WTC11 (cell line): ENCODE results near the gene KRT37. TPM values are rescaled to one million over a fixed set of nuclear protein-coding genes. Genes with fewer than 3 reads are reported as not detected.

Source experiments
- ATAC-seq: fragments of 200-7000 bp; cut with Tn5 transposase; 2 replicates; pipeline ENCODE4 v1.10.0; 2021; ENCODE audit warnings: mild to moderate bottlenecking, moderate library complexity
- CTCF ChIA-PET: fragments of 300-600 bp; sonication (Branson Sonifier 250); formaldehyde crosslinking; loops from one replicate; lab custom pipeline; 2021; ENCODE audit warnings: antibody characterized with exemption; lab: Charles Lee
- POLR2A ChIA-PET: fragments of 350-600 bp; sonication (Branson Sonifier 250); formaldehyde crosslinking; loops from one replicate; lab custom pipeline; 2021; ENCODE audit warnings: antibody characterized with exemption; lab: Charles Lee
- DNase-seq: peaks from one replicate; pipeline ENCODE4 v3.0.0; 2021; ENCODE audit warnings: low spot score
- H3K27ac Mint-ChIP-seq: 2 replicates; pipeline ENCODE4 v1.8.0; 2021; ENCODE audit warnings: mixed read lengths
- H3K27me3 Mint-ChIP-seq: 2 replicates; pipeline ENCODE4 v1.8.0; 2021; ENCODE audit warnings: low read depth, mild to moderate bottlenecking, moderate library complexity, mixed read lengths
- H3K36me3 Mint-ChIP-seq: 2 replicates; pipeline ENCODE4 v1.8.0; 2021; ENCODE audit warnings: mixed read lengths
- H3K4me1 Mint-ChIP-seq: 2 replicates; pipeline ENCODE4 v1.8.0; 2022; ENCODE audit warnings: mixed read lengths
- H3K4me3 Mint-ChIP-seq: 2 replicates; pipeline ENCODE4 v1.8.0; 2021; ENCODE audit warnings: mild to moderate bottlenecking, moderate library complexity, mixed read lengths
- H3K9me3 Mint-ChIP-seq: 2 replicates; pipeline ENCODE4 v1.8.0; 2021; ENCODE audit warnings: mixed read lengths
- ELF4 ChIP-seq: sonication (generic); formaldehyde crosslinking; IDR thresholded peaks from 2 replicates; pipeline ENCODE4 v1.8.1; 2022; ENCODE audit warnings: low read depth, mild to moderate bottlenecking, moderate library complexity, missing genetic modification reagents
- ETV6 ChIP-seq: sonication (generic); formaldehyde crosslinking; IDR thresholded peaks from 2 replicates; pipeline ENCODE4 v1.8.1; 2022; ENCODE audit warnings: mild to moderate bottlenecking, missing genetic modification reagents
- GABPB1 ChIP-seq: sonication (generic); formaldehyde crosslinking; IDR thresholded peaks from 2 replicates; pipeline ENCODE4 v1.8.1; 2023; ENCODE audit warnings: mild to moderate bottlenecking, missing genetic modification reagents
- GTF2I ChIP-seq: fragments of 250-450 bp; sonication (Bioruptor Pico); conservative IDR thresholded peaks from 2 replicates; pipeline ENCODE4 v1.4.0; 2021; ENCODE audit warnings: mild to moderate bottlenecking
- JAZF1 ChIP-seq: fragments of 250-450 bp; sonication (Bioruptor Pico); IDR thresholded peaks from 2 replicates; pipeline ENCODE4 v1.9.0; 2021; ENCODE audit warnings: moderate library complexity, mild to moderate bottlenecking, inconsistent platforms
- JUN ChIP-seq: sonication (generic); formaldehyde crosslinking; IDR thresholded peaks from 2 replicates; pipeline ENCODE4 v1.8.0; 2023; ENCODE audit warnings: mild to moderate bottlenecking, missing genetic modification reagents
- NFE2L1 ChIP-seq: sonication (generic); formaldehyde crosslinking; IDR thresholded peaks from 2 replicates; pipeline ENCODE4 v1.8.1; 2023; ENCODE audit warnings: missing genetic modification reagents
- NFYB ChIP-seq: sonication (generic); formaldehyde crosslinking; conservative IDR thresholded peaks from 2 replicates; pipeline ENCODE4 v1.8.0; 2022; ENCODE audit warnings: low read depth, missing genetic modification reagents
- NR3C1 ChIP-seq: sonication (generic); formaldehyde crosslinking; conservative IDR thresholded peaks from 2 replicates; pipeline ENCODE4 v1.8.1; 2023; ENCODE audit warnings: low read depth, mild to moderate bottlenecking, missing genetic modification reagents
- TEAD1 ChIP-seq: sonication (generic); formaldehyde crosslinking; IDR thresholded peaks from 2 replicates; pipeline ENCODE4 v1.8.0; 2022; ENCODE audit warnings: mild to moderate bottlenecking, missing genetic modification reagents
- TEAD4 ChIP-seq: sonication (generic); formaldehyde crosslinking; IDR thresholded peaks from 2 replicates; pipeline ENCODE4 v1.8.0; 2022; ENCODE audit warnings: mild to moderate bottlenecking, missing genetic modification reagents
- ZBTB21 ChIP-seq: sonication (generic); formaldehyde crosslinking; IDR thresholded peaks from 2 replicates; pipeline ENCODE4 v1.8.1; 2023; ENCODE audit warnings: mild to moderate bottlenecking, missing genetic modification reagents, borderline replicate concordance
- ZNF232 ChIP-seq: sonication (generic); formaldehyde crosslinking; IDR thresholded peaks from 2 replicates; pipeline ENCODE4 v1.8.0; 2022; ENCODE audit warnings: mild to moderate bottlenecking, missing genetic modification reagents
- ZNF416 ChIP-seq: fragments of 250-450 bp; sonication (Bioruptor Pico); IDR thresholded peaks from 2 replicates; pipeline ENCODE4 v1.9.0; 2021; ENCODE audit warnings: mild to moderate bottlenecking, inconsistent platforms
- total RNA-seq: library from RNA; stranded (reverse); gene quantifications from 3 replicates; pipeline ENCODE4 v1.2.3, GENCODE V29; 2021
- TF ChIP-seq, protein P1 (sequence below): fragments of 250-450 bp; sonication (Bioruptor Pico); conservative IDR thresholded peaks from 2 replicates; pipeline ENCODE4 v1.9.0; 2021; ENCODE audit warnings: mild to moderate bottlenecking
- TF ChIP-seq, protein P2 (sequence below): sonication (generic); formaldehyde crosslinking; IDR thresholded peaks from 2 replicates; pipeline ENCODE4 v1.8.1; 2022; ENCODE audit warnings: low read depth, mild to moderate bottlenecking, moderate library complexity, missing genetic modification reagents, borderline replicate concordance
- TF ChIP-seq, protein P3 (sequence below): sonication (generic); formaldehyde crosslinking; IDR thresholded peaks from 2 replicates; pipeline ENCODE4 v1.8.1; 2023; ENCODE audit warnings: mild to moderate bottlenecking, missing genetic modification reagents, moderate library complexity
- TF ChIP-seq, protein P4 (sequence below): sonication (generic); formaldehyde crosslinking; conservative IDR thresholded peaks from 2 replicates; pipeline ENCODE4 v1.8.1; 2023; ENCODE audit warnings: mild to moderate bottlenecking, low read depth, missing genetic modification reagents, moderate library complexity
- TF ChIP-seq, protein P5 (sequence below): sonication (generic); formaldehyde crosslinking; IDR thresholded peaks from 2 replicates; pipeline ENCODE4 v1.8.1; 2023; ENCODE audit warnings: mild to moderate bottlenecking, missing genetic modification reagents

The KRT37 gene
- total RNA-seq, 1 experiment from 2014 or later: not detected

DNA sequence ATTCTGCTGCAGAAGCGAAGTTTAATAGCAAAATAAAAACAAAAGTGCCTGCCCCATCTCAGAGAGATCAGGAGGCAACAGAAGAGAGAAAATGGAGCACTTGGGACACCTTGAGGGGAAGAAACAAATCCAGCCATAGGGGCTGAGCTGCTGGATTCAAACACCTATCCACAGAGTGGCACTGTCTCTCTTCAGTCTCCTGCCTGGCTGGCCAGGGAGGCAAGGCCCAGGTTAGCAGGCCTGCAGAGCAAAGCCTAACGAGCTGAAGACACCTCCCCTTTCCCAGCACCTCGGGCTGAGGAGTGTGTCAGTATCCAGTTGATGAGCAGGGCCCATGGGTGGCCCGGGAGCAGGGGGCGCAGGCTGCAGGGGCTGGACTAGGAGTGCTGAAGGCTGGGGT lies 18.2 kb downstream of the KRT37 start (continued):
- TF ChIP-seq, protein P1, sequence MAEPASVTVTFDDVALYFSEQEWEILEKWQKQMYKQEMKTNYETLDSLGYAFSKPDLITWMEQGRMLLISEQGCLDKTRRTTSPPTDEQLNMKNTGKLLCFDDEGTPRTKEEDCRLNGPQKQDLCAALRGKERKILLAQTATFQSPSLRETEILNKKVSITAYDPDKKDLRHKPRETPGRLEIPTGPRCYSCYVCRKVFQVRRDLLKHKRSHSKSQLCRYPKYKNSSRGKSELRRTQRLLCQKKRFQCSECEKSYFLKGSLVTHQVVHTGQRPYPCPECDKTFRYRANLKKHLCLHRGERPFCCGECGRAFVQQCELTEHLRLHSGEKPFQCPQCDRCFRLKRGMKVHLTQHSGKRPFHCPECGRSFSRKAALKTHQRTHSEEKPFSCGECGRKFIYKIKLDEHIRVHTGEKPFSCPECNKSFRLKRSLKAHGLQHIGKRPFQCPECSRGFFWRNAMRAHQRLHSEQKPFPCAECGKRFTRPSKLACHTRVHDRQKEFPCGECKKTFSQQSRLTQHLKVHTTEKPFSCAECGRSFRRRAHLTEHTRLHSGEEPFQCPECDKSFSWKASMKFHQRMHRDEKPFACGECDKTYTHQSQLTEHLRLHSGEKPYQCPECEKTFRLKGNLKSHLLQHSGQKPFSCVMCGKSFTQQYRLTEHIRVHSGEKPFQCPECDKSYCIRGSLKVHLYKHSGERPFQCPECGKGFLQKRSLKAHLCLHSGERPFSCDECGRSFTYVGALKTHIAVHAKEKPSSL (CRISPR knock-in tag): no peak
- TF ChIP-seq ZNF416 (CRISPR knock-in tag) (no peak), NR3C1 (CRISPR knock-in tag) (no peak), ETV6 (CRISPR knock-in tag) (no peak), TEAD1 (no peak), GABPB1 (CRISPR knock-in tag) (no peak), ZNF232 (CRISPR knock-in tag) (no peak), TEAD4 (CRISPR knock-in tag) (no peak)
- TF ChIP-seq, protein P2, sequence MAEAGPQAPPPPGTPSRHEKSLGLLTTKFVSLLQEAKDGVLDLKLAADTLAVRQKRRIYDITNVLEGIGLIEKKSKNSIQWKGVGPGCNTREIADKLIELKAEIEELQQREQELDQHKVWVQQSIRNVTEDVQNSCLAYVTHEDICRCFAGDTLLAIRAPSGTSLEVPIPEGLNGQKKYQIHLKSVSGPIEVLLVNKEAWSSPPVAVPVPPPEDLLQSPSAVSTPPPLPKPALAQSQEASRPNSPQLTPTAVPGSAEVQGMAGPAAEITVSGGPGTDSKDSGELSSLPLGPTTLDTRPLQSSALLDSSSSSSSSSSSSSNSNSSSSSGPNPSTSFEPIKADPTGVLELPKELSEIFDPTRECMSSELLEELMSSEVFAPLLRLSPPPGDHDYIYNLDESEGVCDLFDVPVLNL (CRISPR knock-in tag): no peak
- TF ChIP-seq, protein P3, sequence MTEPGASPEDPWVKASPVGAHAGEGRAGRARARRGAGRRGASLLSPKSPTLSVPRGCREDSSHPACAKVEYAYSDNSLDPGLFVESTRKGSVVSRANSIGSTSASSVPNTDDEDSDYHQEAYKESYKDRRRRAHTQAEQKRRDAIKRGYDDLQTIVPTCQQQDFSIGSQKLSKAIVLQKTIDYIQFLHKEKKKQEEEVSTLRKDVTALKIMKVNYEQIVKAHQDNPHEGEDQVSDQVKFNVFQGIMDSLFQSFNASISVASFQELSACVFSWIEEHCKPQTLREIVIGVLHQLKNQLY (CRISPR knock-in tag): no peak

DNA sequence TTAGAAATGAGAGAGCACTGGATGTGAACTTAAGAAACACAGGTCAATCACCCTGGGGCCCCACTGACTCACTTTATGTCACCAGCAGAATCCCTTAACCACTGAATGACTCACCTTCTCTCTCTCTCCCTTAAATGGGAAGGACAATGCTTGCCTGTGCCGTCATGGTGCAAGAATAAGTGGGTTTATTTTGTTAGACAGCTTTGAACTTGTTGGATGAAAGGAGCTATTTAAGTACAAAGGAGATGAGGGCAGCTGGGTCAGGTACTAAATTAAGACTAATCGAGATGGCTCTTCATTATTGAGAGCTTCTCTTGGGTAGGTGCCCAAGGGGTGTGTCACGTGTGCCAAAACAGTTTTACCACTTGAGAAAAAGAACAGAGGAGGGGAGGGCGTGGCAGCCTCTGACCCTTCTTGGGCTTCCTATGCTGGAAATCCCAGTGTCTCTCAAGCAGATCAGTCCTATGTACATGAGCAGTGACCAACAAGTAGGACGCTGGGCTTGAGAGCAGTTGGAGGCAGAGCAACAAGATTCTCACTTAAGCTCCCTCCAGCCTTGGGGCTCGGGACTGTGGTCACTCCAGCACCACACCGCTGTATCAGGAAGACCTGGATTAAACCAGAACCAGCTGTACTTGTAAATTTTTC lies 20.2 kb downstream of the KRT37 start:
- ChIA-PET CTCF (interaction anchor here (0.9 to 1.9 kb wide), 6 partner anchors 13 to 262 kb away, joined by 3 to 10 read pairs (median 3); no protein-coding TSS in a partner anchor), POLR2A (no interaction called here)
- DNase-seq (no peak), ATAC-seq (no peak)
- no peaks in the 10 kb centered on the region for H3K36me3 Mint-ChIP-seq
- H3K27ac Mint-ChIP-seq: no peak overlapping the region
- TF ChIP-seq, protein P4, sequence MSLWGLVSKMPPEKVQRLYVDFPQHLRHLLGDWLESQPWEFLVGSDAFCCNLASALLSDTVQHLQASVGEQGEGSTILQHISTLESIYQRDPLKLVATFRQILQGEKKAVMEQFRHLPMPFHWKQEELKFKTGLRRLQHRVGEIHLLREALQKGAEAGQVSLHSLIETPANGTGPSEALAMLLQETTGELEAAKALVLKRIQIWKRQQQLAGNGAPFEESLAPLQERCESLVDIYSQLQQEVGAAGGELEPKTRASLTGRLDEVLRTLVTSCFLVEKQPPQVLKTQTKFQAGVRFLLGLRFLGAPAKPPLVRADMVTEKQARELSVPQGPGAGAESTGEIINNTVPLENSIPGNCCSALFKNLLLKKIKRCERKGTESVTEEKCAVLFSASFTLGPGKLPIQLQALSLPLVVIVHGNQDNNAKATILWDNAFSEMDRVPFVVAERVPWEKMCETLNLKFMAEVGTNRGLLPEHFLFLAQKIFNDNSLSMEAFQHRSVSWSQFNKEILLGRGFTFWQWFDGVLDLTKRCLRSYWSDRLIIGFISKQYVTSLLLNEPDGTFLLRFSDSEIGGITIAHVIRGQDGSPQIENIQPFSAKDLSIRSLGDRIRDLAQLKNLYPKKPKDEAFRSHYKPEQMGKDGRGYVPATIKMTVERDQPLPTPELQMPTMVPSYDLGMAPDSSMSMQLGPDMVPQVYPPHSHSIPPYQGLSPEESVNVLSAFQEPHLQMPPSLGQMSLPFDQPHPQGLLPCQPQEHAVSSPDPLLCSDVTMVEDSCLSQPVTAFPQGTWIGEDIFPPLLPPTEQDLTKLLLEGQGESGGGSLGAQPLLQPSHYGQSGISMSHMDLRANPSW (CRISPR knock-in tag): no peak
- TF ChIP-seq GABPB1 (CRISPR knock-in tag): 0 out of 2 replicates have a peak, but pooled peaks have one; percentile 38
- no peaks in the 10 kb centered on the region for H3K9me3 Mint-ChIP-seq
- no peaks in the 10 kb centered on the region for H3K4me1 Mint-ChIP-seq
- H3K4me3 Mint-ChIP-seq: no peak overlapping the region
- H3K27me3 Mint-ChIP-seq: no peaks in the 10 kb centered on the region; the same call in none of the 2 replicates

DNA sequence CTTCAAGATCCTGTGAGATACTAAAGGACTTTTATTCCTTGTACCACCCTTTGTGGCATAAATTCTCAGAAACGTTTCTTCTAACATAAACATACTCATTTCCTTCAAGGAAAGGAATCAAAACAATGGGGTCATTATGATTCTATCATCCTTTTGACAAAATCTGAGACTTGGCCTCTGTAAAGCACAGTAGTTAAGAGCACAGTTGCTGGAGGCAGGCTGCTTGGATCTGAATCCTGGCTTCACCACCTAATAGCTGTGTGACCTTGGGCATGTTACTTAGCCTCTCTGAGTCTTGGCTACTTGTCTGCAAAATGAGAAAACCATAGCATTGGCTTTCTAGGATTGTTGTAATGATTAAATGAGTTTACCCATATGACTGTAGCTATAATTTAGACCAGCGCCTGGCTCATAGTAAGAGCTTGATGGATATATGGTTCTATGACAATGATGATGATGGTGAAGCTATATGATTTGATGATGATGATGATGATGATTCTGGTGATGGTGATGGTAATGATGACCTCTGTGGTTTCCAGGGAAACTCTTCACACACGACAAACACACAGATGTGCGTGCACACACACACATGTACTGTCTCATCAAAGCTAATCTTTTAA lies 20.9 kb downstream of the KRT37 start:
- ATAC-seq: no peak
- POLR2A ChIA-PET: no interaction called here
- TF ChIP-seq, protein P4 (CRISPR knock-in tag): no peak
- TF ChIP-seq NFYB (CRISPR knock-in tag) (no peak), TEAD4 (CRISPR knock-in tag) (no peak), GTF2I (CRISPR knock-in tag) (no peak), NFE2L1 (no peak), JAZF1 (CRISPR knock-in tag) (no peak), ELF4 (CRISPR knock-in tag) (no peak), ZBTB21 (CRISPR knock-in tag) (no peak), JUN (CRISPR knock-in tag) (no peak)
- TF ChIP-seq, protein P5, sequence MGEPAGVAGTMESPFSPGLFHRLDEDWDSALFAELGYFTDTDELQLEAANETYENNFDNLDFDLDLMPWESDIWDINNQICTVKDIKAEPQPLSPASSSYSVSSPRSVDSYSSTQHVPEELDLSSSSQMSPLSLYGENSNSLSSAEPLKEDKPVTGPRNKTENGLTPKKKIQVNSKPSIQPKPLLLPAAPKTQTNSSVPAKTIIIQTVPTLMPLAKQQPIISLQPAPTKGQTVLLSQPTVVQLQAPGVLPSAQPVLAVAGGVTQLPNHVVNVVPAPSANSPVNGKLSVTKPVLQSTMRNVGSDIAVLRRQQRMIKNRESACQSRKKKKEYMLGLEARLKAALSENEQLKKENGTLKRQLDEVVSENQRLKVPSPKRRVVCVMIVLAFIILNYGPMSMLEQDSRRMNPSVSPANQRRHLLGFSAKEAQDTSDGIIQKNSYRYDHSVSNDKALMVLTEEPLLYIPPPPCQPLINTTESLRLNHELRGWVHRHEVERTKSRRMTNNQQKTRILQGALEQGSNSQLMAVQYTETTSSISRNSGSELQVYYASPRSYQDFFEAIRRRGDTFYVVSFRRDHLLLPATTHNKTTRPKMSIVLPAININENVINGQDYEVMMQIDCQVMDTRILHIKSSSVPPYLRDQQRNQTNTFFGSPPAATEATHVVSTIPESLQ (CRISPR knock-in tag): no peak
- TF ChIP-seq, all 79 proteins: peak for 0
- no peak for DNase-seq
- H3K4me3 Mint-ChIP-seq: no peak overlapping the region
- no peaks in the 10 kb centered on the region for H3K36me3 Mint-ChIP-seq
- H3K27me3 Mint-ChIP-seq: no peaks in the 10 kb centered on the region; the same call in none of the 2 replicates
- H3K4me1 Mint-ChIP-seq: no peaks in the 10 kb centered on the region
- H3K27ac Mint-ChIP-seq: no peak overlapping the region
- CTCF ChIA-PET: interaction anchor here (1.0 to 1.9 kb wide), 5 partner anchors 10 to 262 kb away, joined by 3 to 10 read pairs (median 3); no protein-coding TSS in a partner anchor
- H3K9me3 Mint-ChIP-seq: no peaks in the 10 kb centered on the region
